ENCODE measurements around the gene MYLK3.

MYLK3 gene

GRCh38 chr16:46721885-46722284 is 26.3 kb downstream of the MYLK3 start:
- no peak for DNase-seq

GRCh38 chr16:46720619-46721018 is 27.5 kb downstream of the MYLK3 start:
- no peak for DNase-seq

- DNase-seq, result no peak
Measured at GRCh38 chr16:46719528-46719927, 28.6 kb downstream of the MYLK3 start.

- DNase-seq, result no peak
Measured at GRCh38 chr16:46718214-46718613, 29.9 kb downstream of the MYLK3 start.

- DNase-seq, result no peak
Measured at GRCh38 chr16:46717692-46718091, 30.5 kb downstream of the MYLK3 start.

GRCh38 chr16:46715769-46716305 is 32.3 kb downstream of the MYLK3 start:
- DNase-seq, result no peak

GRCh38 chr16:46714797-46715591 is 33.1 kb downstream of the MYLK3 start:
- no peak for DNase-seq

GRCh38 chr16:46713634-46714033 is 34.5 kb downstream of the MYLK3 start:
- no peak for DNase-seq

- DNase-seq, result no peak
Measured at GRCh38 chr16:46712911-46713310, 35.2 kb downstream of the MYLK3 start.

GRCh38 chr16:46711106-46712058 is 36.8 kb downstream of the MYLK3 start:
- DNase-seq, result no peak

GRCh38 chr16:46709469-46710005 is 38.6 kb downstream of the MYLK3 start:
- DNase-seq, result no peak

GRCh38 chr16:46706642-46707041 is 41.5 kb downstream of the MYLK3 start:
- DNase-seq, result no peak

GRCh38 chr16:46702030-46702429 is 46.1 kb downstream of the MYLK3 start:
- DNase-seq, result no peak

- no peak for DNase-seq
Measured at GRCh38 chr16:46701615-46702014, 46.5 kb downstream of the MYLK3 start.

- no peak for DNase-seq
Measured at GRCh38 chr16:46700048-46700447, 48.1 kb downstream of the MYLK3 start.

GRCh38 chr16:46696957-46697356 is 51.2 kb downstream of the MYLK3 start:
- no peak for DNase-seq

- DNase-seq, result no peak
Measured at GRCh38 chr16:46695937-46696336, 52.2 kb downstream of the MYLK3 start.

GRCh38 chr16:46693598-46693997 is 54.5 kb downstream of the MYLK3 start:
- DNase-seq, result no peak

GRCh38 chr16:46691726-46692125 is 56.4 kb downstream of the MYLK3 start:
- no peak for DNase-seq

GRCh38 chr16:46690281-46691178 is 57.6 kb downstream of the MYLK3 start:
- no peak for DNase-seq

GRCh38 chr16:46689365-46690280 is 58.5 kb downstream of the MYLK3 start, which contains the start of gene ORC6:
TSS of gene ORC6 (plus strand) at chr16:46689659. CDS start at chr16:46689706, 47 bp downstream.
- DNase-seq, result peak; percentile 96
